Measurements from ENCODE around the gene CLEC12A. TPM values are rescaled to one million over a fixed set of nuclear protein-coding genes. Genes with fewer than 3 reads are reported as not detected.
A peak's percentile ranks its signal among the peaks of the same experiment; 100 is the strongest.

Gene CLEC12A
- polyA plus RNA-seq, 2 of the 4 experiments (the other 2 are of a cell fraction) = not detected

DNA sequence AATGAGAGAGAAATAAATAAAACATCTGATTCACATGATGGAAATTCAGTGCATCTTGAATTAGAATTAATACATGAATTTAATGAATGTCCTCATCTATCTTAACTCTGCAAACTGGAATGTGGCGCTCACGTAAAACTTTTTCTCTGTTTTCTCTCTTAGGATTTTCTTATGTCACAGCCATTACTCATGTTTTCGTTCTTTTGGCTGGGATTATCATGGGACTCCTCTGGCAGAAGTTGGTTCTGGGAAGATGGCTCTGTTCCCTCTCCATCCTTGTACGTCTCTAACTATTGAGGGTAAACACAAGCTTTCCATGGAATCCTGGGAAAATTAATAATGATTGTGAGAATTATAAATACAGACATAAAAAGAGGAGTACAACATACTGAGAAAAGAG lies 44.2 kb downstream of the CLEC12A start:
- no peak overlapping the region for H3K27ac ChIP-seq
- ChIA-PET CTCF (no interaction called here), POLR2A (no interaction called here)
- no peaks in the 10 kb centered on the region for H3K9me3 ChIP-seq
- H3K4me3 ChIP-seq = no peak overlapping the region
- FAIRE-seq (no peak), DNase-seq (ENCODE audit: low read depth in 1 of 2, low spot score in 1 of 2) (no peak), ATAC-seq (no peak)
- TF ChIP-seq NFE2L2 (conservative IDR thresholded peaks at IDR 0.05; ENCODE audit: low read length) = no peak
- TF ChIP-seq E2F6 (IDR thresholded peaks at IDR 0.05; ENCODE audit: borderline replicate concordance, low read depth) = no peak
- no peak for TF ChIP-seq POLR2A (IDR thresholded peaks at IDR 0.05; ENCODE audit: low read length)
- TF ChIP-seq HOXB13 (CRISPR knock-in tag; IDR thresholded peaks at IDR 0.05; ENCODE audit: low read depth) = no peak
- TF ChIP-seq PBX3 (IDR thresholded peaks at IDR 0.05) = no peak
- TF ChIP-seq CEBPB (IDR thresholded peaks at IDR 0.05) = no peak
- TF ChIP-seq ZSCAN20 (CRISPR knock-in tag; IDR thresholded peaks at IDR 0.05) = no peak
- TF ChIP-seq EP300 (IDR thresholded peaks at IDR 0.05) = no peak
- no peak for TF ChIP-seq JUNB (IDR thresholded peaks at IDR 0.05)
- 80% methylated on average over 4 of the region's 4 CpGs for WGBS (ENCODE audit: missing lambda C conversion rate)
- H3K4me1 ChIP-seq = peaks cover 7% of the 10 kb centered on the region; the same call in 2 of the 3 replicates
- H3K4me2 ChIP-seq = no peak overlapping the region

DNA sequence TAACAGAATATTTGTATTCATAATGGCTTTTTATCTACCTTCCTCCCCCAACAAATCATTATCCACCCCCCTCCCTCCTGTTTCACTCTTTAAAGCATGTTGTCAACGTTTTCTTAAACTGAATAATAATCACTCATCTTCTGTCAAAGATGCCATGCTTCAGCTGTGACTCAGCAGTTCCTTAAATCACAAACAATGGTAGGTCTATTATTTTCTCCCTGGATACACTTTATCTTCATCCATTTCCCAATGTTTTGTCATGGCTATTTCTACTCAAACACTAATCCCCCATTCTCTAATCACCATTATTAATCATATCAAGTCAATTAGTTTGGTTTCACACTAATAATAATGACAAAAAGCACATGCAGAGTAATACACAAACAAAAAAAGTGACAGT lies 45.7 kb downstream of the CLEC12A start:
- no peaks in the 10 kb centered on the region for H3K9me3 ChIP-seq
- H3K4me1 ChIP-seq = peaks cover 7% of the 10 kb centered on the region; the same call in 2 of the 3 replicates
- TF ChIP-seq MAFK (IDR thresholded peaks at IDR 0.05; ENCODE audit: partially characterized antibody) = peak; percentile 88
- TF ChIP-seq, protein P1, sequence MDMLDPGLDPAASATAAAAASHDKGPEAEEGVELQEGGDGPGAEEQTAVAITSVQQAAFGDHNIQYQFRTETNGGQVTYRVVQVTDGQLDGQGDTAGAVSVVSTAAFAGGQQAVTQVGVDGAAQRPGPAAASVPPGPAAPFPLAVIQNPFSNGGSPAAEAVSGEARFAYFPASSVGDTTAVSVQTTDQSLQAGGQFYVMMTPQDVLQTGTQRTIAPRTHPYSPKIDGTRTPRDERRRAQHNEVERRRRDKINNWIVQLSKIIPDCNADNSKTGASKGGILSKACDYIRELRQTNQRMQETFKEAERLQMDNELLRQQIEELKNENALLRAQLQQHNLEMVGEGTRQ (IDR thresholded peaks at IDR 0.05) = no peak
- TF ChIP-seq FOSL2 (IDR thresholded peaks at IDR 0.05) = no peak
- TF ChIP-seq FOSL2 (CRISPR knock-in tag; IDR thresholded peaks at IDR 0.05) = peak; percentile 25; the same call in 1 of the 2 replicates
- peak; percentile 76 for TF ChIP-seq NFE2L2 (conservative IDR thresholded peaks at IDR 0.05; ENCODE audit: low read length)
- H3K4me3 ChIP-seq = no peak overlapping the region
- DNase-seq (ENCODE audit: low read depth in 1 of 2, low spot score in 1 of 2) (peak; percentile 7 to 54), FAIRE-seq (no peak), ATAC-seq (no peak; a peak in 1 of 6 replicates)
- peak overlapping the region; percentile 27 to 58; a peak in 3 of 6 replicates for H3K27ac ChIP-seq
- CTCF ChIA-PET = interaction anchor here (1.6 kb wide), 1 partner anchor 123 kb away, joined by 4 read pairs; no protein-coding TSS in a partner anchor
- peak overlapping the region; percentile 21; the same call in 1 of the 3 replicates for H3K4me2 ChIP-seq
- 0% methylated on average over 1 of the region's 1 CpG for WGBS (ENCODE audit: missing lambda C conversion rate)
- POLR2A ChIA-PET = no interaction called here

DNA sequence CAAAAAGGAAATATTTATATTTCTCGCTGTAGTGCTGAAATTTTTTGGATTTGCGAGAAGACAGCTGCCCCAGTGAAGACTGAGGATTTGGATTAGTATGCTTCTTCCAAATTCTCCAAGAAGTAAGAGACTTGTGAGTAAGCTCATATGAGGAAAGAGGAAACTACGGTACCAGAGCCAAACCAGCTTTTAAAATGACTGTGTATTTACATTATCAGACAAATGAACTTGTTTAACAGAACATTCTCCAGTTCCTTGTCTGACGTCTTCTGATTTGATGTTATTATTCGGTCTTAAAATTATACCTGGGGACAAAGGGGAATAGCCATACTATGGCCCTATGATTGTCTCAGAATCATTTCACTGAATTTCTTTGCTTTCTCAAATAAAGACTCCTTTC lies 47.2 kb downstream of the CLEC12A start:
- FAIRE-seq (no peak), ATAC-seq (no peak), DNase-seq (ENCODE audit: low read depth in 1 of 2, low spot score in 1 of 2) (no peak)
- ChIA-PET POLR2A (no interaction called here), CTCF (interaction anchor here (1.6 kb wide), 1 partner anchor 122 kb away, joined by 4 read pairs; no protein-coding TSS in a partner anchor)
- no peak for TF ChIP-seq EHF (CRISPR knock-in tag; IDR thresholded peaks at IDR 0.05)
- TF ChIP-seq SMC3 (IDR thresholded peaks at IDR 0.05) = no peak
- no peak for TF ChIP-seq MAZ (IDR thresholded peaks at IDR 0.05; ENCODE audit: borderline replicate concordance, low read depth, low read length)
- TF ChIP-seq, protein P1 (IDR thresholded peaks at IDR 0.05) = no peak
- TF ChIP-seq KDM5A (IDR thresholded peaks at IDR 0.05) = no peak
- TF ChIP-seq, protein P2, sequence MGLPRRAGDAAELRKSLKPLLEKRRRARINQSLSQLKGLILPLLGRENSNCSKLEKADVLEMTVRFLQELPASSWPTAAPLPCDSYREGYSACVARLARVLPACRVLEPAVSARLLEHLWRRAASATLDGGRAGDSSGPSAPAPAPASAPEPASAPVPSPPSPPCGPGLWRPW (IDR thresholded peaks at IDR 0.05) = no peak
- TF ChIP-seq NR3C1 (IDR thresholded peaks at IDR 0.05) = no peak
- no peak for TF ChIP-seq RFX5 (IDR thresholded peaks at IDR 0.05)
- no peak for TF ChIP-seq ATOH8 (CRISPR knock-in tag; IDR thresholded peaks at IDR 0.05; ENCODE audit: low read depth)
- TF ChIP-seq POLR2AphosphoS2 (conservative IDR thresholded peaks at IDR 0.05; ENCODE audit: low read length) = no peak
- no peak for TF ChIP-seq FOXS1 (CRISPR knock-in tag; IDR thresholded peaks at IDR 0.05)
- Histone ChIP-seq H3K4me3 (no peak overlapping the region), H3K4me2 (no peak overlapping the region), H3K27ac (no peak overlapping the region), H3K9me3 (no peaks in the 10 kb centered on the region), H3K4me1 (peaks cover 7% of the 10 kb centered on the region; the same call in 2 of the 3 replicates)
- whole genome bisulfite sequencing (ENCODE audit: missing lambda C conversion rate) = 81% methylated on average over 5 of the region's 5 CpGs
